Common myeloid progenitor, CD34-positive (primary cell): ENCODE results near the gene ZP1.
A peak's percentile ranks its signal among the peaks of the same experiment; 100 is the strongest.

ENCODE experiments used
- CTCF ChIA-PET: fragments of 350-600 bp; sonication (Branson Sonifier 250); formaldehyde crosslinking; loops from one replicate; lab custom pipeline; 2021; ENCODE audit warnings: antibody characterized with exemption; lab: Charles Lee
- POLR2A ChIA-PET: fragments of 350-600 bp; sonication (Branson Sonifier 250); formaldehyde crosslinking; loops from one replicate; lab custom pipeline; 2021; ENCODE audit warnings: antibody characterized with exemption; lab: Charles Lee
- DNase-seq, 3 donors: peaks; one replicate each; pipeline versions ENCODE4 v3.0.0 to v3.0.0-alpha.2; 2013
- H3K27ac ChIP-seq, 2 experiments: 1 replicate in 1 of 2; 2 replicates in 1 of 2; pipeline ENCODE4 v1.7.0; 2013; ENCODE audit warnings: inconsistent platforms in 2 of 2, low read length in 2 of 2, mild to moderate bottlenecking in 2 of 2, low read depth in 1 of 2, moderate library complexity in 1 of 2; ENCODE audit not compliant: severe bottlenecking in 2 of 2, insufficient read depth in 1 of 2, poor library complexity in 1 of 2
- H3K27me3 ChIP-seq, 5 experiments: replicated peaks in 2 of 5; 1 replicate in 3 of 5; 2 replicates in 2 of 5; pipeline versions ENCODE4 v1.6.1 to v1.7.0; 2013; ENCODE audit warnings: low read length in 4 of 5, mild to moderate bottlenecking in 2 of 5, moderate library complexity in 2 of 5, inconsistent platforms in 1 of 5; ENCODE audit not compliant: insufficient read depth in 5 of 5, control insufficient read depth in 4 of 5
- H3K36me3 ChIP-seq, 4 experiments: 1 replicate in 2 of 4; 2 replicates in 2 of 4; pipeline versions ENCODE4 v1.6.1 to v1.7.0; 2013; ENCODE audit warnings: low read length in 3 of 4, control low read depth in 1 of 4, mild to moderate bottlenecking in 1 of 4; ENCODE audit not compliant: control insufficient read depth in 4 of 4, insufficient read depth in 4 of 4
- H3K4me1 ChIP-seq, 4 experiments: 1 replicate in 3 of 4; 2 replicates in 1 of 4; pipeline versions ENCODE4 v1.6.1 to v1.7.1; 2013; ENCODE audit warnings: low read length in 3 of 4, mild to moderate bottlenecking in 3 of 4, control low read depth in 1 of 4, inconsistent platforms in 1 of 4, moderate library complexity in 1 of 4; ENCODE audit not compliant: control insufficient read depth in 4 of 4, insufficient read depth in 4 of 4; ENCODE audit errors: control extremely low read depth in 1 of 4
- H3K4me3 ChIP-seq, 7 experiments: 1 replicate in 4 of 7; 2 replicates in 3 of 7; pipeline versions ENCODE4 v1.5.1 to v1.7.0; 2013; ENCODE audit warnings: mild to moderate bottlenecking in 7 of 7, low read length in 6 of 7, moderate library complexity in 6 of 7, inconsistent platforms in 2 of 7, low read depth in 2 of 7, control low read depth in 1 of 7; ENCODE audit not compliant: insufficient read depth in 4 of 7, control insufficient read depth in 1 of 7; ENCODE audit errors: extremely low read depth in 1 of 7
- H3K9me3 ChIP-seq, 5 experiments: 1 replicate in 4 of 5; 2 replicates in 1 of 5; pipeline versions ENCODE4 v1.6.1 to v1.7.1; 2013; ENCODE audit warnings: low read length in 4 of 5, mild to moderate bottlenecking in 2 of 5, inconsistent platforms in 1 of 5, low read depth in 1 of 5, moderate library complexity in 1 of 5; ENCODE audit not compliant: control insufficient read depth in 4 of 5, insufficient read depth in 2 of 5; ENCODE audit errors: control extremely low read depth in 1 of 5
- WGBS: methylation state at CpG from one replicate; pipeline ENCODE4 v1.1.5; 2013; ENCODE audit not compliant: insufficient coverage; 5-methylcytosine and 5-hydroxymethylcytosine counted together

ZP1 gene

DNA sequence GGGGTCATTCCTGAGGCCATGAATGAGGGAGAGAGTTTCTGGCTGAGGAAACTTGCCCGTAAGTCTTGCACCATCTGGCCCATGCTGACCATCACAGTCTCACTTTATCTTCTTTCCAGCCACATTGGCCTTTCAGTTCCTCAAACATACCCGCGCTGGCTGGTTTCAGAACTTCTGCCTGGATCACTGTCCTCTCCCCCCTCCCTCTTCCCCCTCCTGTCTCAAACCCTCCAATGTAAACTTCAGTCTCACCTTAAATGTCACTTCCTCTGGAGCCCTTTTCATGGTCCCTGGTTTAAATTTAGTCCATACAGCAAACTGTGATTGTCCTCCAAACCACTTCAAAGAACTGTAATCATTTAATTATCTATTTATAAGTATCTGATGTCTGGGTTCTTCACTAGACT lies 42.9 kb downstream of the ZP1 start:
- POLR2A ChIA-PET = no interaction called here
- peak in 1 of 3 donors; percentile 17 for DNase-seq
- CTCF ChIA-PET = interaction anchor here (1.8 kb wide), 1 partner anchor 11 kb away, joined by 8 read pairs; no protein-coding TSS in a partner anchor
- Histone ChIP-seq H3K27ac (no peak overlapping the region), H3K27me3 (no peaks in the 10 kb centered on the region), H3K4me1 (peaks cover 19 to 46% (median 36%) of the 10 kb centered on the region in 4 experiments), H3K36me3 (no peaks in the 10 kb centered on the region), H3K4me3 (no peak overlapping the region), H3K9me3 (no peaks in the 10 kb centered on the region)
- WGBS = 79% methylated on average over 3 of the region's 3 CpGs

DNA sequence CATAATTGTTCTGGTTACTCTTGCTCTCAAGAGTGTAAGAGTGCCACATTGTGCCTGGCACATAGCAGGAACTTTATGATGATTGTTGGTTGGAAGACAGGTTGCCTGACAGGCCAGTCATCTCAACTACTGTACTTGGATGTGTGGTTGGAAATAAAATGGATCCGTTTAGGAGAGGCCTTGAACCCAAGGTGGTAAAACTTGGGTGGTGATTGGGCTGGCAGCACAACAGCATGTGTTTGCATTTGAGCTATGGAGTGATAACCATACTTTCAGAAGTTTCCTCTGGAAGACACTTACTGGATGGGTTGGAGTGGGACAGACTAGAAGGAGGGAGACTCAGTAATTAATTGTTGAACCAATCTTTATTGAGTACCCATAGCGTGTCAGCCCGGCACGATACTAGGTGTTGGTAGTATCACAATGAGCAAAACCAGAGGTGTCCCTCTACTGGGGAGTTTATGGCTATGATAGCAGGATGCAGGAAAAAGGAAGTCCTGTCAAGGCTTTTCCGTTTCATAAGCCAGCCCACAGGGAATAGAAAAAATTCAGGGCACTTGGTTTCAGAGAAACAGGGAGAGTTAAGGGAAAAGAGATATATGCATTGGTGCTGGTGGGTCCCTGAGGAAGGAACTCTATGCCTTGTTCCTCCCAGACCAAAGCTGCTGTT lies 43.5 kb downstream of the ZP1 start:
- WGBS = 63% methylated on average over 5 of the region's 5 CpGs
- H3K4me1 ChIP-seq = peaks cover 17 to 46% (median 36%) of the 10 kb centered on the region in 4 experiments
- H3K9me3 ChIP-seq = no peaks in the 10 kb centered on the region
- ChIA-PET CTCF (interaction anchor here (0.7 kb wide), 1 partner anchor 12 kb away, joined by 4 read pairs; no protein-coding TSS in a partner anchor), POLR2A (no interaction called here)
- no peaks in the 10 kb centered on the region for H3K27me3 ChIP-seq
- H3K36me3 ChIP-seq = no peaks in the 10 kb centered on the region
- no peak for DNase-seq
- no peak overlapping the region for H3K4me3 ChIP-seq
- no peak overlapping the region for H3K27ac ChIP-seq

DNA sequence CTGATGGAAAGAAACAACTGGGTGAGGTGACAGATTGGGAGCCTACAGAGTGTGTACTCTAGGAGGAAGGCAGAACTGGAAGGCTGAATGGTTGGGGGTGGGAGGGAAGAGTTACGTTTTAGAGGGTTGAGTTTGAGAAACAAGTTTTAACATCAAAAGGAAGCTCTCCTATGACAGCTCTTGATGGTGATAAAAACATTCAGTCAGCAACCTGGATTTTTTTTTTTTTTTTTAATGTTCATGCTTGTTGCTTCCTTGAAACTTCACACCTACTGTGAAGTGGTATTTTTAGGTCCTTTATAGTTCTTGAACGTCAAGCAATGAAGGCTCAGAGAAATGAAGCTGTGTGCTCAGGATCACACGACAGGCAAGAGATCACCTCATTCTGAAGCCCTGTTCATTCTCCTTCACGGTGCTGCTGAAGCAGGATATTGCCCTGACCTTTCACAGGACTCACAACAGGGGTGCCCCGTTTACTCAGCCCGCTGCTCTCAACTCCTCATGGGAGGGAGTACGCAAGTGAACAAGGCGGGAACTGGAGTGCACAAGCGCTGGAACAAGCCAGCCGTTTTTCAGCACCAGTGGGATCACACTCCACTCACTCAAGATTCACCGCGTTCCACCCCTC lies 45.0 kb downstream of the ZP1 start:
- 92% methylated on average over 12 of the region's 12 CpGs for WGBS
- CTCF ChIA-PET = interaction anchor here (0.8 to 2.0 kb wide), 2 partner anchors 10 to 13 kb away, joined by 3 to 9 read pairs; no protein-coding TSS in a partner anchor

DNA sequence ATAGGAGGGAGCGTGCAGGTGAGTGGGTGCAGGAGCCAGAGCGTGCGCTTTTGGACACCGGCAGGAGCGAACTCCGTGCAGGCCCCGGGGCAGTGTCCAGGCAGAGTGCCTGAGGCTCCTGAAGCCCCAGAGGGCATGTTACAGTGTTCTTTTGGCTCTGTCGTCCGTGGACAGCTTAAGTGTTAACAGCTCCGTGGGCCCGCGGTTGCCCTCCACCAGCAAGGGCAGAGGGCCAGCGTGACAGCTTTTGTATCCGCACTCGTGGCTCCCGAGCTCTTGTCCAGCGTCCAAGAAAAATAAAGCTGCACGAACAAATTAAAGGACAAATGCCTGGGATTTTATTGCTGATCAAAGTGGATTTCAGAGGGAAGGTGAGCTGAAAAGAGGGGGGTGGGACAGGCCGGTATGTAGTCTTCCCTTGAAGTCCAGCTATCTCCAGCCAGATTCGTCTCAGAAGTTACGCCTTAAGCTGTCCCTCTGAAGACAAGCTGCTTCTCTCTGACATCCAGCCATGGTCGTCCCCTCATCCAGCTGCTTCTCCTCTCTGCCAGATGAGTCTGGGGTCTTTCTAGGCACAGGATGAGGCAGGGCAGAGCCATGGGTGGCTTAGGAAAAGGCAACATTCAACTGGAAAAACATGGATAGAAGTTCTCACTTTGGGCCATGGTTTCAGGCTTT lies 45.6 kb downstream of the ZP1 start:
- H3K27me3 ChIP-seq = no peaks in the 10 kb centered on the region
- POLR2A ChIA-PET = interaction anchor here (1.1 kb wide), 1 partner anchor 11 kb away, joined by 3 read pairs; the partner anchor contains the start of gene TMEM132A
- peak overlapping the region in 1 of 2 experiments; percentile 92 for H3K27ac ChIP-seq
- H3K9me3 ChIP-seq = no peaks in the 10 kb centered on the region
- CTCF ChIA-PET = interaction anchor here (0.8 to 2.3 kb wide), 5 partner anchors 8 to 37 kb away, joined by 3 to 13 read pairs (median 8); no protein-coding TSS in a partner anchor
- WGBS = 92% methylated on average over 22 of the region's 22 CpGs
- no peak for DNase-seq
- H3K4me1 ChIP-seq = peaks cover 21 to 41% (median 35%) of the 10 kb centered on the region in 4 experiments
- H3K4me3 ChIP-seq = peak overlapping the region in 5 of 7 experiments; percentile 80 to 98 (median 92)
- H3K36me3 ChIP-seq = peaks cover 0 to 9% (median 5%) of the 10 kb centered on the region in 4 experiments

More for the DNA sequence above, 45.0 kb downstream of the ZP1 start:
- Histone ChIP-seq H3K4me1 (peaks cover 21 to 41% (median 36%) of the 10 kb centered on the region in 4 experiments), H3K9me3 (no peaks in the 10 kb centered on the region), H3K27me3 (no peaks in the 10 kb centered on the region), H3K4me3 (no peak overlapping the region), H3K36me3 (peaks cover 0 to 6% (median 5%) of the 10 kb centered on the region in 4 experiments), H3K27ac (no peak overlapping the region)
- POLR2A ChIA-PET = no interaction called here
- no peak for DNase-seq

DNA sequence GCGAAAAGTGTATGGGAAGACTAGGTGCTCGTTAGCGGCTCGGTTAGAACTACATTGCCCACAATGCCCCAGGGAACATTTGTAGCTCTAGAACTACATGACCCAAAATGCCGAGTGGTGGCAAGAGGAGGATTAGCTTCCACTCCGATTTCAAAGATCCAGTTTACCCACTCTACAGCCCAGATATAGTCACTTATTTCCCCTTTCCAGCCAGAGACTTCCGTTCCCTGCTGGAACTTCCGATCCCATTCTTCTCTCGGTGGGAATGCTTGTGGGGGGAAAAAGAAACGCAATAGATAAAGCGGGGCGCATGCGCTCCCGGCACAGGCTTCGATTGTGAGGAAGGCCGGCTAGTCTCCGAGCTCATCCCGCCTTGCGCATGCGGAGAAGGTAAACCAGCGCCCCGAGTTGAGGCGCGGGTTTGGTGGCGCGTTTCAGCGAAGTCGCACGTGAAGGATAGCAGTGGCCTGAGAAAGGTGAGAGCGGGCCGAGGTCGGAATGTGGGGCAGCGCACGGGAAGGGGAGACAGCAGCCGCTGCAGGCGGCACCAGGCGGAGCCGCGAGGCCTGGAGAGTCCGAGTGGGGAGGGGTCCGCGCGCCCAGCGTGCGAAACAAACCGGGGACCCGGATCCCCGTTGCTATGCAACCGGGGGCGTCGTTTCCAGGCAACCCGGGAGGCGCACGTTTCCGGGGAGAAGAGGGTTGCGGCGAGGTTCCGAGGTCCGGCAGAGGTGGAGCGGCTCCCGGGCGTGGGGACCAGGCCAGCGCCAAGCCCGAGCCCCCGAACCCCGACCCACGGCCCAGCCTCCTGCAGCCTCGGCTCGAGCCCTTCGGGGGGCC lies 46.7 kb downstream of the ZP1 start, which contains the start of gene TMEM109:
TSS of gene TMEM109 (plus strand) at position 366 of the 840 bp plus-strand sequence. CDS start 5,536 bp downstream, outside the sequence.
- CTCF ChIA-PET = interaction anchor here (0.8 to 2.3 kb wide), 4 partner anchors 9 to 36 kb away, joined by 4 to 13 read pairs (median 8); no protein-coding TSS in a partner anchor
- H3K36me3 ChIP-seq = peaks cover 2 to 9% (median 5%) of the 10 kb centered on the region in 4 experiments
- peak within 1 kb of the TSS; percentile 62 to 92 for H3K27ac ChIP-seq

More for the DNA sequence above, 46.7 kb downstream of the ZP1 start, which contains the start of gene TMEM109:
- DNase-seq = peak; percentile 78 to 89 (median 83)
- under 1% methylated on average over 56 of the region's 70 CpGs for WGBS
- no peaks in the 10 kb centered on the region for H3K9me3 ChIP-seq
- peaks cover 23 to 46% (median 39%) of the 10 kb centered on the region in 4 experiments for H3K4me1 ChIP-seq
- peak within 1 kb of the TSS; percentile 50 to 98 (median 92) for H3K4me3 ChIP-seq
- POLR2A ChIA-PET = interaction anchor here (0.6 to 1.1 kb wide), 3 partner anchors 10 to 19 kb away, joined by 3 to 4 read pairs (median 3); partner anchors contain the start of gene TMEM132A
- no peaks in the 10 kb centered on the region for H3K27me3 ChIP-seq
